Measurements from ENCODE around the gene CDH5. TPM values are rescaled to one million over a fixed set of nuclear protein-coding genes. Genes with fewer than 3 reads are reported as not detected.

The CDH5 gene
- total and polyA plus RNA-seq, 8 donors, result 3.4 to 10.2 (median 5.4) TPM

- FAIRE-seq (no peak), ATAC-seq (no peak), DNase-seq (no peak)
- no peak overlapping the region for H3K27ac ChIP-seq
- H3K27me3 ChIP-seq, result no peaks in the 10 kb centered on the region
- no peaks in the 10 kb centered on the region for H3K4me1 ChIP-seq
- H3K36me3 ChIP-seq, result no peaks in the 10 kb centered on the region
- WGBS, 2 donors, result 60 to 62% methylated on average over 7 of the region's 7 CpGs
- no peak for TF ChIP-seq CTCF (IDR thresholded peaks at IDR 0.05)
- intact Hi-C loops (cut with DNase I), result no loop called here
- no peak overlapping the region for H3K4me3 ChIP-seq
- H3K9me3 ChIP-seq, result no peaks in the 10 kb centered on the region
Measured at GRCh38 chr16:66441586-66442375, 75.3 kb downstream of the CDH5 start.

- ATAC-seq (no peak), FAIRE-seq (no peak), DNase-seq (no peak)
- Histone ChIP-seq H3K27me3 (no peaks in the 10 kb centered on the region), H3K4me1 (no peaks in the 10 kb centered on the region), H3K4me3 (no peak overlapping the region), H3K9me3 (no peaks in the 10 kb centered on the region), H3K27ac (no peak overlapping the region), H3K36me3 (no peaks in the 10 kb centered on the region)
- no peak for TF ChIP-seq CTCF (IDR thresholded peaks at IDR 0.05)
- intact Hi-C loops (cut with DNase I), result no loop called here
- 76 to 77% methylated on average over 6 of the region's 6 CpGs for WGBS, 2 donors
Measured at GRCh38 chr16:66442502-66443268, 76.2 kb downstream of the CDH5 start.

- TF ChIP-seq CTCF (IDR thresholded peaks at IDR 0.05), result no peak
- FAIRE-seq, result no peak
- 79 to 85% methylated on average over 3 of the region's 3 CpGs for WGBS, 2 donors
- no peak for DNase-seq
- Histone ChIP-seq H3K4me3 (no peak overlapping the region), H3K9me3 (no peaks in the 10 kb centered on the region), H3K27me3 (no peaks in the 10 kb centered on the region), H3K4me1 (no peaks in the 10 kb centered on the region), H3K27ac (no peak overlapping the region), H3K36me3 (no peaks in the 10 kb centered on the region)
- ATAC-seq, result no peak
- intact Hi-C loops (cut with DNase I), result no loop called here
Measured at GRCh38 chr16:66443269-66443652, 76.8 kb downstream of the CDH5 start.

GRCh38 chr16:66444049-66444481 is 77.6 kb downstream of the CDH5 start:
- DNase-seq (no peak), ATAC-seq (no peak), FAIRE-seq (no peak)
- Histone ChIP-seq H3K36me3 (no peaks in the 10 kb centered on the region), H3K9me3 (no peaks in the 10 kb centered on the region), H3K27me3 (no peaks in the 10 kb centered on the region), H3K27ac (no peak overlapping the region), H3K4me3 (no peak overlapping the region), H3K4me1 (no peaks in the 10 kb centered on the region)
- TF ChIP-seq CTCF (IDR thresholded peaks at IDR 0.05), result no peak
- 66 to 69% methylated on average over 3 of the region's 3 CpGs for WGBS, 2 donors
- intact Hi-C loops (cut with DNase I), result no loop called here

GRCh38 chr16:66446737-66447136 is 80.2 kb downstream of the CDH5 start:
- Histone ChIP-seq H3K27me3 (no peaks in the 10 kb centered on the region), H3K27ac (no peak overlapping the region), H3K4me3 (no peak overlapping the region), H3K9me3 (no peaks in the 10 kb centered on the region), H3K36me3 (no peaks in the 10 kb centered on the region), H3K4me1 (no peaks in the 10 kb centered on the region)
- FAIRE-seq (no peak), DNase-seq (no peak), ATAC-seq (no peak)
- intact Hi-C loops (cut with DNase I), result no loop called here
- WGBS, 2 donors, result 70 to 79% methylated on average over 1 of the region's 1 CpG
- TF ChIP-seq CTCF (IDR thresholded peaks at IDR 0.05), result no peak
